A673 (cell line): ENCODE measurements around the gene FGF1. TPM values are rescaled to one million over a fixed set of nuclear protein-coding genes. Genes with fewer than 3 reads are reported as not detected.

Experiments used
- BruUV-seq: library from RNA; stranded (reverse); fragments of 400-500 nt; replicated peaks from 2 replicates; lab custom pipeline; 2021; lab: Mats Ljungman, UMichigan
- CTCF ChIA-PET: fragments of 300-600 bp; sonication (Branson Sonifier 250); formaldehyde crosslinking; loops from one replicate; lab custom pipeline; 2022; ENCODE audit warnings: antibody characterized with exemption; lab: Charles Lee
- POLR2A ChIA-PET: fragments of 300-600 bp; sonication (Branson Sonifier 250); formaldehyde crosslinking; loops from one replicate; lab custom pipeline; 2022; ENCODE audit warnings: antibody characterized with exemption; ENCODE audit not compliant: low non-redundant PET; lab: Charles Lee
- DNase-seq: peaks from one replicate; pipeline ENCODE4 v3.0.0-alpha.2; 2015; ENCODE audit warnings: low spot score
- H3K27ac ChIP-seq: fragments of 200-600 bp; sonication (generic); 2 replicates; pipeline ENCODE4 v1.5.1; 2016; ENCODE audit warnings: mixed run types, low read depth, mild to moderate bottlenecking, mixed read lengths, antibody characterized with exemption, low read length; ENCODE audit not compliant: poor library complexity, severe bottlenecking
- H3K27me3 ChIP-seq: fragments of 200-600 bp; sonication (generic); replicated peaks from 2 replicates; pipeline ENCODE4 v1.6.1; 2017; ENCODE audit warnings: mixed run types, low read depth, mild to moderate bottlenecking, mixed read lengths, antibody characterized with exemption, low read length; ENCODE audit not compliant: insufficient read depth, poor library complexity
- H3K36me3 ChIP-seq: fragments of 200-600 bp; sonication (generic); 2 replicates; pipeline ENCODE4 v1.6.1; 2016; ENCODE audit warnings: mixed run types, mild to moderate bottlenecking, mixed read lengths, antibody characterized with exemption, low read length; ENCODE audit not compliant: insufficient read depth, poor library complexity, severe bottlenecking
- H3K4me1 ChIP-seq: fragments of 200-600 bp; sonication (generic); 2 replicates; pipeline ENCODE4 v1.6.1; 2017; ENCODE audit warnings: mixed run types, mild to moderate bottlenecking, mixed read lengths, antibody characterized with exemption, low read length; ENCODE audit not compliant: insufficient read depth, poor library complexity, severe bottlenecking
- H3K4me3 ChIP-seq: fragments of 200-600 bp; sonication (generic); 2 replicates; pipeline ENCODE4 v1.5.1; 2016; ENCODE audit warnings: low read depth, mixed run types, mild to moderate bottlenecking, mixed read lengths, low read length; ENCODE audit not compliant: poor library complexity, severe bottlenecking
- H3K9me3 ChIP-seq: fragments of 200-600 bp; sonication (generic); 2 replicates; pipeline ENCODE4 v1.6.1; 2016; ENCODE audit warnings: mixed run types, low read depth, mild to moderate bottlenecking, mixed read lengths, antibody characterized with exemption, low read length; ENCODE audit not compliant: poor library complexity, severe bottlenecking
- CTCF ChIP-seq: fragments of 300-800, 200-600 bp; sonication (generic); conservative IDR thresholded peaks from 2 replicates; pipeline ENCODE4 v1.5.1; 2017; ENCODE audit warnings: low read depth, mild to moderate bottlenecking, antibody characterized with exemption, low read length, moderate library complexity, mixed read lengths
- EZH2 ChIP-seq: fragments of 200-600 bp; sonication (generic); IDR thresholded peaks from 2 replicates; pipeline ENCODE4 v1.6.1; 2017; ENCODE audit warnings: borderline replicate concordance, low read depth, mild to moderate bottlenecking, mixed read lengths, antibody characterized with exemption, low read length; ENCODE audit not compliant: poor library complexity, severe bottlenecking
- intact Hi-C: fragments of 100-400 bp; cut with micrococcal nuclease; formaldehyde crosslinking; loops from one replicate; pipeline ENCODE4 v1.10.0; 2022; ENCODE audit not compliant: unreplicated experiment
- total RNA-seq: library from RNA; stranded (reverse); gene quantifications from 2 replicates; pipeline ENCODE4 v1.2.3, GENCODE V29; 2021

FGF1 gene
- total RNA-seq, 1 experiment from 2014 or later = 0.71 TPM

GRCh38 chr5:142660196-142660595 lies 25.7 kb downstream of the FGF1 start:
- DNase-seq = no peak
- peaks cover 12% of the 10 kb centered on the region for H3K4me1 ChIP-seq
- no peak overlapping the region for H3K27ac ChIP-seq
- H3K36me3 ChIP-seq = no peaks in the 10 kb centered on the region
- no peak overlapping the region for H3K4me3 ChIP-seq
- H3K9me3 ChIP-seq = peaks cover 5% of the 10 kb centered on the region
- BruUV-seq = no TSS peak
- TF ChIP-seq EZH2 (no peak), CTCF (no peak)
- intact Hi-C loops = no loop called here
- CTCF ChIA-PET = interaction anchor here (1.6 kb wide), 1 partner anchor 53 kb away, joined by 3 read pairs; no protein-coding TSS in a partner anchor
- no peaks in the 10 kb centered on the region for H3K27me3 ChIP-seq
- POLR2A ChIA-PET = interaction anchor here (0.6 kb wide), 1 partner anchor 451 kb away, joined by 3 read pairs; no protein-coding TSS in a partner anchor

- H3K36me3 ChIP-seq = no peaks in the 10 kb centered on the region
- BruUV-seq = no TSS peak
- POLR2A ChIA-PET = no interaction called here
Measured at GRCh38 chr5:142659405-142659804, 26.5 kb downstream of the FGF1 start.

GRCh38 chr5:142658278-142658677 lies 27.6 kb downstream of the FGF1 start:
- intact Hi-C loops = no loop called here
- BruUV-seq = no TSS peak
- Histone ChIP-seq H3K27me3 (no peaks in the 10 kb centered on the region), H3K9me3 (peaks cover 5% of the 10 kb centered on the region), H3K36me3 (no peaks in the 10 kb centered on the region), H3K27ac (no peak overlapping the region), H3K4me3 (no peak overlapping the region), H3K4me1 (peaks cover 14% of the 10 kb centered on the region)
- TF ChIP-seq CTCF (no peak), EZH2 (no peak)
- no peak for DNase-seq
- POLR2A ChIA-PET = no interaction called here
- CTCF ChIA-PET = no interaction called here

More at GRCh38 chr5:142659405-142659804, 26.5 kb downstream of the FGF1 start:
- intact Hi-C loops = no loop called here
- peaks cover 14% of the 10 kb centered on the region for H3K4me1 ChIP-seq
- peaks cover 5% of the 10 kb centered on the region for H3K9me3 ChIP-seq
- CTCF ChIA-PET = interaction anchor here (1.6 kb wide), 1 partner anchor 54 kb away, joined by 3 read pairs; no protein-coding TSS in a partner anchor
- no peak for TF ChIP-seq CTCF
- TF ChIP-seq EZH2 = no peak
- no peak for DNase-seq
- no peaks in the 10 kb centered on the region for H3K27me3 ChIP-seq
- H3K27ac ChIP-seq = no peak overlapping the region
- H3K4me3 ChIP-seq = no peak overlapping the region
